ENCODE measurements around the gene PTTG1IP. TPM values are rescaled to one million over a fixed set of nuclear protein-coding genes. Genes with fewer than 3 reads are reported as not detected.
"Not testable (repeated sequence)": the region's sequence is repeated elsewhere in the genome, so short reads cannot be mapped to it uniquely, and the experiment has no call there.

Gene PTTG1IP
- total RNA-seq, 4 donors from 2014 or later = 217 to 419 (median 313) TPM

DNA sequence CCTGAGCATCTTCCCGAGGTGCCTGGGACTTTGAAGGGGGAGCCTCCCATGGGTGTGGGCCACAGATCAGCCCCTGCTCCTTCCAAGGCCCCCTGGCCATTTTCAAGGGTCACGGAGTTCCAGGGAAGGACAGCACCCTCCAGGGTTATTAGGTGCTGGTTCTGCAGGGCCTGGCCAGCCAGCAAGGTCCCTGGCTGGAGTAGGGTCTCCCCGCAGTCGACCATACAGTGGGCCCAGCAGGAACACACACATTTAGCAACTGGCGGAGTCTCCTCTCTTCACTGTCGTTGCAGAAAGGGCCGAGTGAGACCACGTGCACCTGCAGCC is 37.9 kb downstream of the PTTG1IP start:
- TF ChIP-seq EP300 (IDR thresholded peaks at IDR 0.05) (no peak), POLR2A (IDR thresholded peaks at IDR 0.05) (no peak), POLR2AphosphoS5 (IDR thresholded peaks at IDR 0.05) (no peak)
- TF ChIP-seq, protein P1, sequence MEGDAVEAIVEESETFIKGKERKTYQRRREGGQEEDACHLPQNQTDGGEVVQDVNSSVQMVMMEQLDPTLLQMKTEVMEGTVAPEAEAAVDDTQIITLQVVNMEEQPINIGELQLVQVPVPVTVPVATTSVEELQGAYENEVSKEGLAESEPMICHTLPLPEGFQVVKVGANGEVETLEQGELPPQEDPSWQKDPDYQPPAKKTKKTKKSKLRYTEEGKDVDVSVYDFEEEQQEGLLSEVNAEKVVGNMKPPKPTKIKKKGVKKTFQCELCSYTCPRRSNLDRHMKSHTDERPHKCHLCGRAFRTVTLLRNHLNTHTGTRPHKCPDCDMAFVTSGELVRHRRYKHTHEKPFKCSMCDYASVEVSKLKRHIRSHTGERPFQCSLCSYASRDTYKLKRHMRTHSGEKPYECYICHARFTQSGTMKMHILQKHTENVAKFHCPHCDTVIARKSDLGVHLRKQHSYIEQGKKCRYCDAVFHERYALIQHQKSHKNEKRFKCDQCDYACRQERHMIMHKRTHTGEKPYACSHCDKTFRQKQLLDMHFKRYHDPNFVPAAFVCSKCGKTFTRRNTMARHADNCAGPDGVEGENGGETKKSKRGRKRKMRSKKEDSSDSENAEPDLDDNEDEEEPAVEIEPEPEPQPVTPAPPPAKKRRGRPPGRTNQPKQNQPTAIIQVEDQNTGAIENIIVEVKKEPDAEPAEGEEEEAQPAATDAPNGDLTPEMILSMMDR (IDR thresholded peaks at IDR 0.05) = no peak
- H3K27me3 ChIP-seq = no peaks in the 10 kb centered on the region
- WGBS, 2 donors (ENCODE audit: low coverage in 1 of 2) = 63% methylated on average over 4 of the region's 8 CpGs; no CpG with 5 or more reads in 1 of the 2 donors
- H3K27ac ChIP-seq = no peak overlapping the region
- no peak for ATAC-seq
- peaks cover 0 to 8% (median 3%) of the 10 kb centered on the region in 3 donors for H3K4me1 ChIP-seq
- H3K36me3 ChIP-seq = no peaks in the 10 kb centered on the region
- H3K9me3 ChIP-seq = no peaks in the 10 kb centered on the region
- H3K4me3 ChIP-seq = no peak overlapping the region

DNA sequence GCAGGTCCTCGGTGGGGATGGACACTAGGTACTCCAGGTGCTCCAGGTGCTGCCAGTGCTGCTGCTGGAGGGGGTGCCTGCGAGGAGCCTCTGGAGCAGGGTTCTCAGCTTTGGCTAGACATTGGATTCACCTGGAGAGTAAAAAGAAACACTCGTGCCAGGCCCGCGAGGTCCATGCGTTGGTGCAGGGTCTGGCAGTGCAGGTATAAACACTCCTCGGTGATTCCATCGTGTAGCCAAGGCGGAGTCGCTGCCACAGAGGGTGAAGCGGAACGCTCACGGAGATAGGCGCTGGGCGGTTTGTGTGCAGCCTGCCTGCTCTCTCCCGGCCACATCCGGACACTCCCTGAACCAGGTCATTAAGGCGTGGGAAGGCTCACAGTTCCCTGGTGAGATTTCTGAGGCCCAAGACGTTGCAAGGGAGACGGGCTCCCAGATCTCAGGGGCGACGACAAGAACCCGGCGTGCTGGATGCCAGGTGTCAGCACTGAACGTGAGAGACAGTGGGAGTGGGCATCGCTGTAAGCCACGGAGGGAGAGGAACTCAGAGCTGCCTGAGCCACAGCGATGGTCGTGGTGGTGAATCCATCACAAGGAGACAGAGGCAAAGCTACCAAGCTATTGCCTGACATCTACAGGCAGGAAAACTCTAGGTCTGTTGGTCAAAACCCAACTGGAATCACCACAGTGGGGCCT is 38.4 kb downstream of the PTTG1IP start:
- Histone ChIP-seq H3K27ac (no peak overlapping the region), H3K36me3 (no peaks in the 10 kb centered on the region), H3K27me3 (no peaks in the 10 kb centered on the region), H3K4me3 (no peak overlapping the region), H3K9me3 (no peaks in the 10 kb centered on the region), H3K4me1 (peaks cover 0 to 8% (median 3%) of the 10 kb centered on the region in 3 donors)
- TF ChIP-seq POLR2AphosphoS5 (IDR thresholded peaks at IDR 0.05) (no peak), EP300 (IDR thresholded peaks at IDR 0.05) (no peak), POLR2A (IDR thresholded peaks at IDR 0.05) (no peak)
- TF ChIP-seq, protein P1 (IDR thresholded peaks at IDR 0.05) = no peak
- ATAC-seq = no peak
- WGBS, 2 donors (ENCODE audit: low coverage in 1 of 2) = 77% methylated on average over 7 of the region's 29 CpGs; no CpG with 5 or more reads in 1 of the 2 donors

DNA sequence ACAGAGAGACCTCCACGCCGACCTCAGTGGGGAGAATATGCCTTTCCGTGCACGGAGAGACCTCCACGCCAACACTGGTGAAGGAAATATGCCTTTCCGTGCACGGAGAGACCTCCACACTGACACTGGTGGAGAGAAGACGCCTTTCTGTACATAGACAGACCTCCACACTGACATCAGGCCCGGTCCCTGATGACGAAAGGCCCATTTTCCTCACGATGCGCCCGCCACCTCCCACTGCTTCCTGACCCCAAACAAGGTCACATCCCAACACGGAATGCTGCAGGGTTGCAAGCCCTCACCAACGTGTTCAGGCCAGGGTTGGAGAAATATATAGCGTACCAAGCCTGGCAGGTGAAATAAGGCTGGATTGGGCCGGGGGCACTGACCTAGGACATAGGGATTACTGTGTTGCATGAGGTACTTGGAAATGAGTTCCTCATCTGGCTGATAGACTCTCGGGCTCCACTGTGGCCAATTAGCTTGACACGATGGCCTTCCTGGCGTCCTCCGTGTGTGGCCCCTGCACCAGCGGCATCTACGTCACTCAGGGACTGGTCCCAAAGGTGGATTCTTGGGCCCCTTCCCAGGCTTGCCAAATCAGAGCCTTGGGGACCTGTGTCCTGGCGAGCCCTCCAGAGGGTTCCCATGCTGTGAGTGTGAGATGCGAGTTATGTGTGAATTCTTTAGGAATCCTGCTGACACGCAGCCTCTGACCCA is 39.1 kb downstream of the PTTG1IP start:
- Histone ChIP-seq H3K9me3 (peaks cover 0 to under 1% (median 0%) of the 10 kb centered on the region in 3 donors), H3K4me3 (no peak overlapping the region), H3K27me3 (no peaks in the 10 kb centered on the region), H3K36me3 (no peaks in the 10 kb centered on the region), H3K4me1 (peaks cover 0 to 8% (median 3%) of the 10 kb centered on the region in 3 donors), H3K27ac (no peak overlapping the region)
- no peak for TF ChIP-seq POLR2A (IDR thresholded peaks at IDR 0.05)
- TF ChIP-seq POLR2AphosphoS5 (IDR thresholded peaks at IDR 0.05) = no peak
- no peak for TF ChIP-seq EP300 (IDR thresholded peaks at IDR 0.05)
- TF ChIP-seq, protein P1 (IDR thresholded peaks at IDR 0.05) = no peak
- 89 to 93% methylated on average over 3 to 19 of the region's 26 CpGs for WGBS, 2 donors (ENCODE audit: low coverage in 1 of 2)
- no peak for ATAC-seq

DNA sequence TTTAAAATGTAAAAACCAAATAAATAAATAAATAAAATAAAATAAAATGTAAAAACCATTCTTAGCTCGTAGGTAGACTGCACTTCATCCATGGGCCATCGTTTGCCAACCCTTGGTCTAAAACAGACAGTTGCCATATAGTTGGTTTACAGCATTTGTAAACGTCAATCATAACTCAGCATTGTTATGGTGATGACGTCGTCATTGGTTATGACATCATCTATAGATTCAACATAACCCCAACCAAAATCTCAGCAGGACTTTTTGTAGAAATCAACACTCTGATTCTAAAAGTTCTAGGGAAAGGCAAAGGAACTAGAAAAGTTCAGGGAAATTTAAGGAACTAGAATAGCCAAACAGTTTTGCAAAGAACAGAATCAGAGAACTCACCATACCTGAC is 39.8 kb downstream of the PTTG1IP start:
- peaks cover 0 to 8% (median 0%) of the 10 kb centered on the region in 3 donors for H3K9me3 ChIP-seq
- no peak for ATAC-seq
- TF ChIP-seq EP300 (IDR thresholded peaks at IDR 0.05) (no peak), POLR2AphosphoS5 (IDR thresholded peaks at IDR 0.05) (no peak), POLR2A (IDR thresholded peaks at IDR 0.05) (no peak)
- TF ChIP-seq, protein P1 (IDR thresholded peaks at IDR 0.05) = no peak
- no peaks in the 10 kb centered on the region for H3K27me3 ChIP-seq
- no peak overlapping the region for H3K4me3 ChIP-seq
- no peaks in the 10 kb centered on the region for H3K36me3 ChIP-seq
- 62 to 79% methylated on average over 5 of the region's 5 CpGs for WGBS, 2 donors (ENCODE audit: low coverage in 1 of 2)
- H3K27ac ChIP-seq = no peak overlapping the region
- peaks cover 0 to 8% (median 3%) of the 10 kb centered on the region in 3 donors for H3K4me1 ChIP-seq

DNA sequence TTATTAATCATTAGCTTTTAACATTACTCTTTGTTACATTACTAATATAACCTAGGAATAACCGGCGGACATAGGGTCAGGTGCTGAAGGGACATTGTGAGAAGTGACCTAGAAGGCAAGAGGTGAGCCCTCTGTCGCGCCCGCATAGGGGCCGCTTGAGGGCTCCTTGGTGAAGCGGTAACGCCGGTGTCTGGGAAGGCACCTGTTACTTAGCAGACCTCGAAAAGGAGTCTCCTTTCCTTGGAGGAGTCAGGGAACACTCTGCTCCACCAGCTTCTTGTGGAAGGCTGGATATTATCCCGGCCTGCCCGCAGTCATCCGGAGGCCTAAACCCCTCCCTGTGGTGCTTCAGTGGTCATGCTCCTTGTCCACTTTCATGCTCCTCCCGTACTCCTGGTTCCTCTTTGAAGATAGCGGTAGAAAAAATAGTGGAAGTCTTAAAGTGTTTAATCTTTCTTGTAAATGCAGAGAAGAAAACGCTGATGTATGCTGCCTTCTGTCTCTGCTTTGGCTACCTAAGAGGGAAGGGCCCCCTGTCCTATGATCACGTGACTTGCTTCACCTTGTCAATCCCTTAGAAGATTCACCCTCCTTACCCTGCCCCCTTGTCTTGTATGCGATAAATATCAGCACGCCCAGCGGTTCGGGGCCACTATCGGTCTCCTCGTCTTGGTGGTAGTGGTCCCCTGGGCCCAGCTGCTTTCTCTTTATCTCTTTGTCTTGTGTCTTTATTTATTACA is 40.8 kb downstream of the PTTG1IP start:
- H3K27ac ChIP-seq, ATAC-seq, H3K27me3 ChIP-seq, H3K4me3 ChIP-seq, H3K36me3 ChIP-seq, H3K4me1 ChIP-seq: not testable (repeated sequence)
- WGBS, 2 donors (ENCODE audit: low coverage in 1 of 2) = 84 to 88% methylated on average over 13 to 20 of the region's 23 CpGs
- peaks cover 0 to 18% (median 0%) of the 10 kb centered on the region in 3 donors for H3K9me3 ChIP-seq
